CD14-positive monocyte (primary cell): ENCODE data around the gene LDLRAD4. TPM values are rescaled to one million over a fixed set of nuclear protein-coding genes. Genes with fewer than 3 reads are reported as not detected.

Experiments used
- DNase-seq, 3 donors: peaks; one replicate each; pipeline ENCODE4 v3.0.0-alpha.2; 2011 to 2022
- H2AFZ ChIP-seq: 2 replicates; pipeline ENCODE4 v1.6.0; 2012; ENCODE audit warnings: mild to moderate bottlenecking, low read depth, low read length, inconsistent platforms; ENCODE audit not compliant: insufficient read depth, poor library complexity, severe bottlenecking
- H3K27ac ChIP-seq, 2 donors: 1 replicate in 1 of 2; 2 replicates in 1 of 2; pipeline ENCODE4 v1.5.1; 2012 to 2013; ENCODE audit warnings: low read length in 2 of 2, control low read depth in 1 of 2, inconsistent platforms in 1 of 2, low read depth in 1 of 2, mild to moderate bottlenecking in 1 of 2
- H3K27me3 ChIP-seq, 2 donors: one replicate each; pipeline versions ENCODE4 v1.6.0 to v1.6.1; 2011 to 2013; ENCODE audit warnings: low read length in 2 of 2; ENCODE audit not compliant: control insufficient read depth in 2 of 2, insufficient read depth in 2 of 2
- H3K36me3 ChIP-seq, 2 donors: replicated peaks in 1 of 2; 1 replicate in 1 of 2; 2 replicates in 1 of 2; pipeline versions ENCODE4 v1.5.1 to v1.6.1; 2012 to 2013; ENCODE audit warnings: low read length in 2 of 2, control low read depth in 1 of 2, inconsistent platforms in 1 of 2, mild to moderate bottlenecking in 1 of 2; ENCODE audit not compliant: insufficient read depth in 2 of 2, control insufficient read depth in 1 of 2
- H3K4me1 ChIP-seq, 2 donors: 1 replicate in 1 of 2; 2 replicates in 1 of 2; pipeline versions ENCODE4 v1.5.1 to v1.6.1; 2012 to 2013; ENCODE audit warnings: low read length in 2 of 2, control low read depth in 1 of 2, inconsistent platforms in 1 of 2, mild to moderate bottlenecking in 1 of 2, moderate library complexity in 1 of 2; ENCODE audit not compliant: insufficient read depth in 2 of 2, control insufficient read depth in 1 of 2
- H3K4me2 ChIP-seq: replicated peaks from 2 replicates; pipeline ENCODE3; 2012; ENCODE audit warnings: low read length, moderate library complexity, mild to moderate bottlenecking; ENCODE audit not compliant: poor library complexity, severe bottlenecking; ENCODE audit errors: extremely low read depth
- H3K4me3 ChIP-seq, 3 experiments: fragments of 200-600 bp in 1 of 3; sonication (generic) in 1 of 3; replicated peaks in 1 of 3; 1 replicate in 2 of 3; 2 replicates in 1 of 3; pipeline ENCODE4 v1.5.1; 2011 to 2013; ENCODE audit warnings: low read length in 3 of 3, mild to moderate bottlenecking in 3 of 3, control low read depth in 2 of 3, low read depth in 2 of 3, inconsistent platforms in 1 of 3, moderate library complexity in 1 of 3
- H3K79me2 ChIP-seq: 2 replicates; pipeline ENCODE4 v1.6.0; 2012; ENCODE audit warnings: mild to moderate bottlenecking, control low read depth, inconsistent platforms, low read length, moderate library complexity; ENCODE audit not compliant: insufficient read depth
- H3K9ac ChIP-seq: 2 replicates; pipeline ENCODE4 v1.6.0; 2017; ENCODE audit warnings: low read length, mild to moderate bottlenecking; ENCODE audit not compliant: insufficient read depth, poor library complexity, severe bottlenecking
- H3K9me3 ChIP-seq, 2 donors: replicated peaks in 1 of 2; 1 replicate in 1 of 2; 2 replicates in 1 of 2; pipeline versions ENCODE4 v1.5.1 to v1.6.1; 2012 to 2013; ENCODE audit warnings: low read length in 2 of 2, control low read depth in 1 of 2; ENCODE audit not compliant: control insufficient read depth in 1 of 2, insufficient read depth in 1 of 2
- H4K20me1 ChIP-seq: 2 replicates; pipeline ENCODE4 v1.6.0; 2012; ENCODE audit warnings: mild to moderate bottlenecking, low read length, control low read depth, moderate library complexity; ENCODE audit not compliant: insufficient read depth
- H3K27ac Mint-ChIP-seq, 7 donors: one replicate each; pipeline ENCODE4 v1.8.0; 2020; ENCODE audit warnings: mild to moderate bottlenecking in 7 of 7, mixed read lengths in 7 of 7, moderate library complexity in 6 of 7, inconsistent platforms in 2 of 7
- H3K27me3 Mint-ChIP-seq, 3 donors: one replicate each; pipeline ENCODE4 v1.8.0; 2021 to 2022; ENCODE audit warnings: low read depth in 3 of 3, mild to moderate bottlenecking in 3 of 3, mixed read lengths in 3 of 3, moderate library complexity in 3 of 3, inconsistent platforms in 1 of 3
- H3K36me3 Mint-ChIP-seq, 2 donors: one replicate each; pipeline ENCODE4 v1.8.0; 2020; ENCODE audit warnings: mixed read lengths in 2 of 2, inconsistent platforms in 1 of 2, mild to moderate bottlenecking in 1 of 2
- H3K4me1 Mint-ChIP-seq: one replicate; pipeline ENCODE4 v1.8.0; 2020; ENCODE audit warnings: mild to moderate bottlenecking, mixed read lengths
- H3K4me3 Mint-ChIP-seq, 2 donors: one replicate each; pipeline ENCODE4 v1.8.0; 2020; ENCODE audit warnings: mild to moderate bottlenecking in 2 of 2, mixed read lengths in 2 of 2, moderate library complexity in 1 of 2
- H3K9me3 Mint-ChIP-seq, 7 donors: one replicate each; pipeline ENCODE4 v1.8.0; 2020 to 2022; ENCODE audit warnings: mixed read lengths in 7 of 7, mild to moderate bottlenecking in 6 of 7, moderate library complexity in 6 of 7, inconsistent platforms in 2 of 7
- CTCF ChIP-seq: fragments of 200-600 bp; IDR thresholded peaks from one replicate; pipeline ENCODE4 v1.8.0; 2022; ENCODE audit warnings: antibody characterized with exemption, mild to moderate bottlenecking
- WGBS: methylation state at CpG from one replicate; pipeline ENCODE4 v1.1.5; 2013; ENCODE audit warnings: missing lambda C conversion rate; ENCODE audit not compliant: insufficient coverage; 5-methylcytosine and 5-hydroxymethylcytosine counted together
- intact Hi-C, 2 donors: fragments of 100-400 bp; cut with micrococcal nuclease; formaldehyde crosslinking; loops; one replicate each; pipeline versions ENCODE4 v1.15.0 to v1.15.1; 2023
- polyA plus RNA-seq, 3 donors: library from polyadenylated mRNA; depleted of rRNA in 1 of 3; unstranded in 2 of 3; stranded (reverse) in 1 of 3; fragments of 300-500 nt in 2 of 3; fragments of >200 nt in 1 of 3; fragmentation: Illumina TruSeq in 2 of 3; gene quantifications; 1 replicate in 2 of 3; 2 replicates in 1 of 3; pipeline ENCODE4 v1.2.3, GENCODE V29; 2012 to 2021

Gene LDLRAD4
- polyA plus RNA-seq, 3 donors, result 13.5 to 15.4 (median 13.8) TPM

- intact Hi-C loops, result no loop called here
- WGBS, result 94% methylated on average over 9 of the region's 9 CpGs
- no peaks in the 10 kb centered on the region for H3K36me3 ChIP-seq
These were observed 27.6 kb downstream of the LDLRAD4 start for GRCh38 chr18:13246121-13246520.

DNA sequence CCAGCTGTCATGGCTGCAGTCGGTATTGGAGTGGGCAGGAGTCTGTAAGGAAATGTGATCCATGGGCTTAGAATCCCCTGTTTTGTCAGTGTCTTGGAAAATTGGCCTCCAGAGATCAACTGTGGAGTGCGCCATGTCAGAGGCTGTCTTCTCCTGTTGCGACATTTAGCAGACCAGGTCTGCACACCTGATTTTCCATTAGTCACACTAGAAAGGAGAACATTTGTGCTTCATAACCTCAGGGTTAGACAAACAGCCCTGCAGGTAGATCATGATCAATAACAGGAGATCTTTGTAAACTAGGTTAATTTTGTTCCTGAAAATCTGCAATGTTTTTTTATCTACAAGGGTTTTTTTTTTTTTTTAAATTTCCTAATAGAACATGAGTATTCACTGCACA, 28.0 kb downstream of the LDLRAD4 start:
- TF ChIP-seq CTCF, result no peak
- peaks cover 2% of the 10 kb centered on the region for H3K4me1 Mint-ChIP-seq
- no peaks in the 10 kb centered on the region for H3K4me1 ChIP-seq
- H3K27ac Mint-ChIP-seq, result no peak overlapping the region
- H3K9ac ChIP-seq, result no peak overlapping the region
- peaks cover 14% of the 10 kb centered on the region for H4K20me1 ChIP-seq
- H3K9me3 ChIP-seq, result no peaks in the 10 kb centered on the region
- H3K4me3 ChIP-seq, result no peak overlapping the region
- no CpG with 5 or more reads among the region's 3 CpGs for WGBS
- H3K27me3 Mint-ChIP-seq, result peaks cover 0 to 4% (median 0%) of the 10 kb centered on the region in 3 donors
- no peak overlapping the region for H2AFZ ChIP-seq
- no peaks in the 10 kb centered on the region for H3K79me2 ChIP-seq
- peaks cover 0 to 3% of the 10 kb centered on the region in 2 donors for H3K36me3 Mint-ChIP-seq
- intact Hi-C loops, result no loop called here
- no peaks in the 10 kb centered on the region for H3K27me3 ChIP-seq
- no peak overlapping the region for H3K4me3 Mint-ChIP-seq
- H3K36me3 ChIP-seq, result no peaks in the 10 kb centered on the region
- no peak for DNase-seq
- H3K4me2 ChIP-seq, result no peak overlapping the region
- no peak overlapping the region for H3K27ac ChIP-seq
- H3K9me3 Mint-ChIP-seq, result peaks cover 0 to 3% (median 0%) of the 10 kb centered on the region in 7 donors

More at GRCh38 chr18:13246121-13246520, 27.6 kb downstream of the LDLRAD4 start:
- Histone ChIP-seq H3K79me2 (no peaks in the 10 kb centered on the region), H3K4me2 (no peak overlapping the region), H3K4me1 (no peaks in the 10 kb centered on the region), H3K4me3 (no peak overlapping the region), H3K27me3 (no peaks in the 10 kb centered on the region), H2AFZ (no peak overlapping the region), H4K20me1 (peaks cover 14% of the 10 kb centered on the region), H3K9ac (no peak overlapping the region), H3K27ac (no peak overlapping the region), H3K9me3 (no peaks in the 10 kb centered on the region)
- Mint-ChIP-seq H3K36me3 (peaks cover 0 to 3% of the 10 kb centered on the region in 2 donors), H3K4me1 (peaks cover under 1% of the 10 kb centered on the region), H3K9me3 (peaks cover 0 to 3% (median 0%) of the 10 kb centered on the region in 7 donors), H3K4me3 (no peak overlapping the region), H3K27me3 (peaks cover 0 to 4% (median 0%) of the 10 kb centered on the region in 3 donors), H3K27ac (no peak overlapping the region)
- TF ChIP-seq CTCF, result no peak
- DNase-seq, result no peak
